Endothelial cell of umbilical vein (primary cell): ENCODE results near the gene PRB4. TPM values are rescaled to one million over a fixed set of nuclear protein-coding genes. Genes with fewer than 3 reads are reported as not detected.

Experiments
- BruUV-seq: library from RNA; stranded (reverse); fragments of 400-500 nt; replicated peaks from 2 replicates; lab custom pipeline; 2021; lab: Mats Ljungman, UMichigan
- CTCF ChIA-PET: fragments of 300-600, 350-600 bp; sonication (Branson Sonifier 250); formaldehyde crosslinking; loops from one replicate; lab custom pipeline; 2021; ENCODE audit warnings: antibody characterized with exemption, inconsistent platforms; lab: Charles Lee
- POLR2A ChIA-PET: fragments of 300-600, 350-600 bp; sonication (Branson Sonifier 250); formaldehyde crosslinking; loops from one replicate; lab custom pipeline; 2021; ENCODE audit warnings: antibody characterized with exemption, inconsistent platforms; lab: Charles Lee
- DNase-seq: peaks from one replicate; pipeline ENCODE4 v3.0.0-alpha.2; 2011; ENCODE audit warnings: low read depth, low spot score
- FAIRE-seq: peaks from 2 replicates; lab custom pipeline; 2011; peaks lifted over from hg19 to GRCh38; lab: Jason Lieb, UNC
- H2AFZ ChIP-seq: 2 replicates; pipeline ENCODE4 v1.6.0; 2012; ENCODE audit warnings: low read depth, low read length, control low read depth, inconsistent platforms
- H3K27ac ChIP-seq: 2 replicates; pipeline ENCODE4 v1.5.1; 2011; ENCODE audit warnings: low read depth, mild to moderate bottlenecking, control low read depth, low read length, moderate library complexity; ENCODE audit not compliant: insufficient read depth
- H3K27me3 ChIP-seq, 2 experiments: 2 replicates each; pipeline versions ENCODE4 v1.6.0 to v1.6.1; 2011; ENCODE audit warnings: low read length in 2 of 2, mixed read lengths in 1 of 2; ENCODE audit not compliant: control insufficient read depth in 2 of 2, insufficient read depth in 2 of 2
- H3K36me3 ChIP-seq, 2 experiments: 2 replicates in 1 of 2; 3 replicates in 1 of 2; pipeline ENCODE4 v1.5.1; 2011; ENCODE audit warnings: low read length in 2 of 2, mild to moderate bottlenecking in 1 of 2, moderate library complexity in 1 of 2; ENCODE audit not compliant: control insufficient read depth in 2 of 2, insufficient read depth in 2 of 2; ENCODE audit errors: extremely low read depth in 1 of 2
- H3K4me1 ChIP-seq: 3 replicates; pipeline ENCODE4 v1.5.1; 2011; ENCODE audit warnings: mild to moderate bottlenecking, low read length; ENCODE audit not compliant: control insufficient read depth, insufficient read depth; ENCODE audit errors: extremely low read depth
- H3K4me2 ChIP-seq: 2 replicates; pipeline ENCODE4 v1.6.1; 2011; ENCODE audit warnings: low read length, control low read depth, mixed read lengths; ENCODE audit not compliant: insufficient read depth
- H3K4me3 ChIP-seq, 3 experiments: fragments of 200-600 bp in 1 of 3; sonication (generic), shearing (Covaris generic) in 1 of 3; replicated peaks in 1 of 3; 2 replicates each; pipeline ENCODE4 v1.5.1; 2011 to 2016; ENCODE audit warnings: control low read depth in 3 of 3, low read length in 3 of 3, mild to moderate bottlenecking in 2 of 3, inconsistent platforms in 1 of 3, low read depth in 1 of 3, moderate library complexity in 1 of 3; ENCODE audit not compliant: insufficient read depth in 1 of 3
- H3K79me2 ChIP-seq: 2 replicates; pipeline ENCODE4 v1.6.0; 2012; ENCODE audit warnings: low read length, inconsistent platforms; ENCODE audit not compliant: control insufficient read depth, insufficient read depth
- H3K9ac ChIP-seq: replicated peaks from 2 replicates; pipeline ENCODE3; 2011; ENCODE audit warnings: low read length, control low read depth; ENCODE audit not compliant: insufficient read depth; ENCODE audit errors: extremely low read depth
- H3K9me1 ChIP-seq: replicated peaks from 3 replicates; pipeline ENCODE4 v1.6.0; 2011; ENCODE audit warnings: mild to moderate bottlenecking, low read length; ENCODE audit not compliant: control insufficient read depth, insufficient read depth; ENCODE audit errors: extremely low read depth
- H3K9me3 ChIP-seq: replicated peaks from 2 replicates; pipeline ENCODE4 v1.5.1; 2012; ENCODE audit warnings: low read length, inconsistent platforms; ENCODE audit not compliant: control insufficient read depth, insufficient read depth
- H4K20me1 ChIP-seq: replicated peaks from 2 replicates; pipeline ENCODE3; 2011; ENCODE audit warnings: mild to moderate bottlenecking, low read length; ENCODE audit not compliant: control insufficient read depth, insufficient read depth; ENCODE audit errors: extremely low read depth
- CTCF ChIP-seq, 2 donors: IDR thresholded peaks; 1 replicate in 1 of 2; 2 replicates in 1 of 2; pipeline ENCODE4 v1.5.1; 2011; ENCODE audit warnings: low read length in 2 of 2, mild to moderate bottlenecking in 2 of 2, moderate library complexity in 2 of 2, control low read depth in 1 of 2, inconsistent platforms in 1 of 2, low read depth in 1 of 2; ENCODE audit not compliant: insufficient read depth in 1 of 2; ENCODE audit errors: extremely low read depth in 1 of 2
- EZH2 ChIP-seq: IDR thresholded peaks from 2 replicates; pipeline ENCODE4 v1.6.1; 2012; ENCODE audit warnings: borderline replicate concordance, low read depth, mild to moderate bottlenecking, moderate library complexity, low read length, inconsistent platforms; ENCODE audit not compliant: severe bottlenecking
- FOS ChIP-seq: IDR thresholded peaks from 2 replicates; pipeline ENCODE4 v1.6.1; 2011; ENCODE audit warnings: mild to moderate bottlenecking, low read length, moderate library complexity, borderline replicate concordance; ENCODE audit not compliant: insufficient read depth
- GATA2 ChIP-seq: IDR thresholded peaks from 2 replicates; pipeline ENCODE4 v1.7.0; 2011; ENCODE audit warnings: low read depth, mild to moderate bottlenecking, moderate library complexity, mixed read lengths, low read length; ENCODE audit not compliant: insufficient read length, insufficient read depth
- JUN ChIP-seq: IDR thresholded peaks from 2 replicates; pipeline ENCODE4 v1.6.1; 2011; ENCODE audit warnings: borderline replicate concordance, low read depth; ENCODE audit not compliant: insufficient read length, insufficient read depth
- MAX ChIP-seq: IDR thresholded peaks from 2 replicates; pipeline ENCODE4 v1.6.1; 2011; ENCODE audit not compliant: insufficient read depth, insufficient read length
- MYC ChIP-seq: IDR thresholded peaks from one replicate; pipeline ENCODE4 v1.6.1; 2011; ENCODE audit warnings: mild to moderate bottlenecking, low read depth, low read length
- POLR2A ChIP-seq: IDR thresholded peaks from 2 replicates; pipeline ENCODE4 v1.6.1; 2012; ENCODE audit warnings: low read depth, mild to moderate bottlenecking, control low read depth, low read length
- POLR2AphosphoS5 ChIP-seq: IDR thresholded peaks from 2 replicates; pipeline ENCODE4 v1.6.1; 2012; ENCODE audit warnings: low read depth, mild to moderate bottlenecking, control low read depth, low read length, moderate library complexity; ENCODE audit not compliant: insufficient read depth
- dilution Hi-C: fragments of 300-500 bp; cut with MboI; formaldehyde crosslinking; loops from one replicate; pipeline ENCODE4 v1.15.0; 2019; ENCODE audit warnings: low sequenced_read_pairs; ENCODE audit not compliant: extremely low pct_ligation_motif_present
- intact Hi-C: fragments of 100-400 bp; cut with micrococcal nuclease; formaldehyde crosslinking; loops from one replicate; pipeline ENCODE4 v1.10.0; 2022
- polyA plus RNA-seq, 4 experiments: library from polyadenylated mRNA; depleted of rRNA in 3 of 4; stranded (reverse) in 3 of 4; unstranded in 1 of 4; fragments of >200 nt; gene quantifications; 2 replicates each; pipeline versions ENCODE4 v1.2.1 to v1.2.3, GENCODE V29; 2011 to 2012; ENCODE audit warnings: missing spikeins in 1 of 4
- total RNA-seq: library from RNA; stranded (reverse); gene quantifications from 2 replicates; pipeline ENCODE4 v1.2.3, GENCODE V29; 2021

Gene PRB4
- total and polyA plus RNA-seq, 2 donors (not counting 3 experiments of a cell fraction or from before 2014, with no cell fraction given): not detected

DNA sequence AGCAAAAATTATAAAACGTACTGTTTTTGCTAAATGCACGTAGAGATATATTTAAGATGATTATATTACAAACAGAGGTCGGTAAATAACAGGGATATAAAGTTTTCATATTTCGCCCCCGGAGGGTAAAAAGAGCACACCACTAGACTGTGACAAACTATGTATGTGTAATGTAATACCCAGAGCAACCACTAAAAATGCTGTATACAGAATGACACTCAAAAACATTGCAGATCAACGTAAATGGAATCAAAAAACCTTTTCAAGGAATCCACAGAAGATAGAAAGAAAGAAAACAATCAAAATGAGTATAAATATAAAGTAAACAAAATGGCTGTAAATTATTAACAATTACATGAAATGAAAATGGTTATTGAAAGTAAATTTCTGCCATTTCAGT is 37.6 kb upstream of the PRB4 start:
- H3K79me2 ChIP-seq: no peaks in the 10 kb centered on the region
- dilution Hi-C loops (no loop called here), intact Hi-C loops (loop anchor here (5.0 kb wide), 1 partner anchor 139 kb away; no protein-coding TSS in a partner anchor)
- no peaks in the 10 kb centered on the region for H4K20me1 ChIP-seq
- H3K9ac ChIP-seq: no peak overlapping the region
- no TSS peak for BruUV-seq
- no peak overlapping the region for H2AFZ ChIP-seq
- TF ChIP-seq GATA2: no peak
- no peak for TF ChIP-seq MYC
- peak in 1 of 2 donors; percentile 15 for TF ChIP-seq CTCF (IDR thresholded peaks at IDR 0.05; ENCODE audit: extremely low read depth in 1 of 2, insufficient read depth in 1 of 2, low read depth in 1 of 2, low read length in 2 of 2)
- no peak overlapping the region for H3K4me3 ChIP-seq
- POLR2A ChIA-PET: no interaction called here
- no peaks in the 10 kb centered on the region for H3K9me3 ChIP-seq
- DNase-seq (no peak), FAIRE-seq (no peak)
- H3K9me1 ChIP-seq: no peaks in the 10 kb centered on the region
- H3K27ac ChIP-seq: no peak overlapping the region
- CTCF ChIA-PET: interaction anchor here (0.9 kb wide), 1 partner anchor 9 kb away, joined by 3 read pairs; no protein-coding TSS in a partner anchor
- no peak overlapping the region for H3K4me2 ChIP-seq
- no peaks in the 10 kb centered on the region for H3K27me3 ChIP-seq
- H3K4me1 ChIP-seq: peaks cover 6% of the 10 kb centered on the region
- H3K36me3 ChIP-seq: no peaks in the 10 kb centered on the region

DNA sequence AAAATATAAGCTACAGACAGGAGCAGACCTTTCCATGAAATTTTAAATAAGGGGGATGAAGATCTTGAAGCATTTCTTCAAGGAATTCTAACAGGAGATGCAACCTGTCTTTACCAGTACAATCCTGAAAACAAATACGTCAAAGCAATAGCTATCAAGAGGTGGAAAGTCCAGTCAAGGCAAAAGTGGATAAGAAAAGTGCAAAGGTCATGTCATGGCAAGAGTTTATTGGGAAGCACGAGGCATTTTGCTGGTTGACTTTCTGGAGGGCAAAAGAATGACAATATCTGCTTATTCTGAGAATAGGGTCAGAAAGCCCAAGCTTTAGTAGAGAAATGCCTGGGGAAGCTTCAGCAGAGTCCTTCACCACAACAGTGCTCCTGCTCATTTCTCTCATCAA is 34.3 kb upstream of the PRB4 start:
- ChIA-PET CTCF (no interaction called here), POLR2A (no interaction called here)
- no peak overlapping the region for H3K27ac ChIP-seq
- intact Hi-C loops: no loop called here
- H3K4me2 ChIP-seq: no peak overlapping the region
- no peak overlapping the region for H2AFZ ChIP-seq
- dilution Hi-C loops: no loop called here
- no peaks in the 10 kb centered on the region for H4K20me1 ChIP-seq
- H3K36me3 ChIP-seq: no peaks in the 10 kb centered on the region
- no peaks in the 10 kb centered on the region for H3K4me1 ChIP-seq
- FAIRE-seq: no peak
- no peak overlapping the region for H3K4me3 ChIP-seq
- no peak overlapping the region for H3K9ac ChIP-seq
- DNase-seq: no peak
- H3K79me2 ChIP-seq: no peaks in the 10 kb centered on the region
- H3K9me3 ChIP-seq: no peaks in the 10 kb centered on the region
- TF ChIP-seq EZH2 (no peak), CTCF (IDR thresholded peaks at IDR 0.05; ENCODE audit: extremely low read depth in 1 of 2, insufficient read depth in 1 of 2, low read depth in 1 of 2, low read length in 2 of 2) (no peak), POLR2A (no peak), MAX (no peak), JUN (no peak), FOS (no peak), GATA2 (no peak), MYC (no peak), POLR2AphosphoS5 (no peak)
- no TSS peak for BruUV-seq
- H3K9me1 ChIP-seq: no peaks in the 10 kb centered on the region
- no peaks in the 10 kb centered on the region for H3K27me3 ChIP-seq
